Measurements from ENCODE around the gene KIF17. TPM values are rescaled to one million over a fixed set of nuclear protein-coding genes. Genes with fewer than 3 reads are reported as not detected.

The KIF17 gene
- polyA plus RNA-seq, 2 of the 4 experiments (the other 2 are of a cell fraction): 0.78 to 1.0 TPM

GRCh38 chr1:20654104-20654690, 63.6 kb downstream of the KIF17 start:
- no peak overlapping the region for H3K4me3 ChIP-seq
- no peak overlapping the region for H3K27ac ChIP-seq
- ChIA-PET POLR2A (no interaction called here), CTCF (interaction anchor here (1.0 to 1.5 kb wide), 2 partner anchors 13 to 133 kb away, joined by 3 to 4 read pairs; no protein-coding TSS in a partner anchor)
- FAIRE-seq (no peak), ATAC-seq (peak in 1 of 2 experiments; percentile 40; a peak in 2 of 6 replicates), DNase-seq (ENCODE audit: low read depth in 1 of 2, low spot score in 1 of 2) (no peak)
- H3K9me3 ChIP-seq: no peaks in the 10 kb centered on the region
- TF ChIP-seq RAD21 (conservative IDR thresholded peaks at IDR 0.05 in 1 of 2, IDR thresholded peaks at IDR 0.05 in 1 of 2): 0 out of 5 replicates have a peak, but pooled peaks of 1 of the 2 experiments have one; percentile 9
- TF ChIP-seq ATOH8 (CRISPR knock-in tag; IDR thresholded peaks at IDR 0.05; ENCODE audit: low read depth): no peak
- no peak for TF ChIP-seq FOSB (CRISPR knock-in tag; IDR thresholded peaks at IDR 0.05)
- H3K4me1 ChIP-seq: peaks cover under 1% of the 10 kb centered on the region; the same call in 1 of the 3 replicates
- no peak overlapping the region for H3K4me2 ChIP-seq
- WGBS (ENCODE audit: missing lambda C conversion rate): 86% methylated on average over 20 of the region's 20 CpGs

GRCh38 chr1:20652300-20652699, 65.5 kb downstream of the KIF17 start:
- TF ChIP-seq KDM1A (IDR thresholded peaks at IDR 0.05; ENCODE audit: low read depth): no peak
- TF ChIP-seq CHD4 (IDR thresholded peaks at IDR 0.05; ENCODE audit: borderline replicate concordance): no peak
- no peak for TF ChIP-seq GATA3 (IDR thresholded peaks at IDR 0.05; ENCODE audit: borderline replicate concordance)
- no peak for TF ChIP-seq CBX2 (IDR thresholded peaks at IDR 0.05; ENCODE audit: borderline replicate concordance, low read depth)
- no peak for TF ChIP-seq KDM5A (IDR thresholded peaks at IDR 0.05)
- TF ChIP-seq RAD21 (conservative IDR thresholded peaks at IDR 0.05 in 1 of 2, IDR thresholded peaks at IDR 0.05 in 1 of 2): no peak
- TF ChIP-seq HEYL (CRISPR knock-in tag; IDR thresholded peaks at IDR 0.05): no peak
- no peak for TF ChIP-seq EHF (CRISPR knock-in tag; IDR thresholded peaks at IDR 0.05)
- TF ChIP-seq RCOR1 (IDR thresholded peaks at IDR 0.05; ENCODE audit: low read depth, low read length): no peak
- TF ChIP-seq TP53 (CRISPR knock-in tag; IDR thresholded peaks at IDR 0.05): no peak
- ATAC-seq: no peak
- ChIA-PET POLR2A (no interaction called here), CTCF (interaction anchor here (1.3 to 1.4 kb wide), 2 partner anchors 9 to 13 kb away, joined by 3 to 4 read pairs; partner anchors contain the start of gene DDOST)
- Histone ChIP-seq H3K9me3 (no peaks in the 10 kb centered on the region), H3K4me1 (no peaks in the 10 kb centered on the region), H3K27ac (no peak overlapping the region), H3K4me2 (no peak overlapping the region), H3K4me3 (no peak overlapping the region)
- WGBS (ENCODE audit: missing lambda C conversion rate): 97% methylated on average over 15 of the region's 15 CpGs
- no peak for FAIRE-seq
- DNase-seq (ENCODE audit: low read depth in 1 of 2, low spot score in 1 of 2): no peak

GRCh38 chr1:20648946-20649345, 68.9 kb downstream of the KIF17 start:
- no peak overlapping the region for H3K27ac ChIP-seq
- H3K9me3 ChIP-seq: no peaks in the 10 kb centered on the region
- ATAC-seq (no peak), FAIRE-seq (no peak), DNase-seq (ENCODE audit: low read depth in 1 of 2, low spot score in 1 of 2) (no peak)
- ChIA-PET CTCF (interaction anchor here (1.4 to 1.9 kb wide), 4 partner anchors 9 to 74 kb away, joined by 3 to 13 read pairs (median 4); no protein-coding TSS in a partner anchor), POLR2A (no interaction called here)
- 93% methylated on average over 5 of the region's 15 CpGs for WGBS (ENCODE audit: missing lambda C conversion rate)
- no peaks in the 10 kb centered on the region for H3K4me1 ChIP-seq
- H3K4me2 ChIP-seq: no peak overlapping the region
- TF ChIP-seq EHMT2 (IDR thresholded peaks at IDR 0.05; ENCODE audit: low read depth) (no peak), CHD4 (IDR thresholded peaks at IDR 0.05; ENCODE audit: borderline replicate concordance) (no peak), PBX3 (IDR thresholded peaks at IDR 0.05) (no peak), CBX2 (IDR thresholded peaks at IDR 0.05; ENCODE audit: borderline replicate concordance, low read depth) (no peak), FOXS1 (CRISPR knock-in tag; IDR thresholded peaks at IDR 0.05) (no peak), CHD2 (IDR thresholded peaks at IDR 0.05; ENCODE audit: low read length, partially characterized antibody) (no peak)
- H3K4me3 ChIP-seq: no peak overlapping the region

GRCh38 chr1:20648438-20648837, 69.4 kb downstream of the KIF17 start:
- no peak overlapping the region for H3K27ac ChIP-seq
- DNase-seq (ENCODE audit: low read depth in 1 of 2, low spot score in 1 of 2): no peak
- no peak overlapping the region for H3K4me2 ChIP-seq
- no peaks in the 10 kb centered on the region for H3K4me1 ChIP-seq
- ChIA-PET CTCF (interaction anchor here (1.4 to 1.7 kb wide), 3 partner anchors 9 to 74 kb away, joined by 3 to 4 read pairs (median 4); no protein-coding TSS in a partner anchor), POLR2A (interaction anchor here (1.1 kb wide), 1 partner anchor 13 kb away, joined by 3 read pairs; the partner anchor contains the start of gene DDOST)
- TF ChIP-seq CTCF (IDR thresholded peaks at IDR 0.05): no peak
- no peak for TF ChIP-seq CBX2 (IDR thresholded peaks at IDR 0.05; ENCODE audit: borderline replicate concordance, low read depth)
- no peak for TF ChIP-seq TFCP2L1 (CRISPR knock-in tag; IDR thresholded peaks at IDR 0.05)
- no peak for TF ChIP-seq ATOH8 (CRISPR knock-in tag; IDR thresholded peaks at IDR 0.05; ENCODE audit: low read depth)
- no peak overlapping the region for H3K4me3 ChIP-seq
- 95% methylated on average over 13 of the region's 13 CpGs for whole genome bisulfite sequencing (ENCODE audit: missing lambda C conversion rate)
- FAIRE-seq: no peak
- no peaks in the 10 kb centered on the region for H3K9me3 ChIP-seq
- no peak for ATAC-seq
